Ascending aorta (tissue), 2 donors: ENCODE results near the gene ZCCHC12. TPM values are rescaled to one million over a fixed set of nuclear protein-coding genes. Genes with fewer than 3 reads are reported as not detected.
A peak's percentile ranks its signal among the peaks of the same experiment; 100 is the strongest.

Experiments
- DNase-seq, 2 donors: peaks; one replicate each; pipeline ENCODE4 v3.0.0-alpha.2; 2019; ENCODE audit warnings: low spot score in 2 of 2
- H3K27ac ChIP-seq, 2 donors: fragments of 200-600 bp; sonication (generic); one replicate each; pipeline ENCODE4 v1.5.1; 2016 to 2017; ENCODE audit warnings: mild to moderate bottlenecking in 1 of 2
- H3K27me3 ChIP-seq: fragments of 200-600 bp; sonication (generic); one replicate; pipeline ENCODE4 v1.5.1; 2017
- H3K36me3 ChIP-seq, 2 donors: fragments of 200-600 bp; sonication (generic); one replicate each; pipeline ENCODE4 v1.5.1; 2016
- H3K4me1 ChIP-seq, 2 donors: fragments of 200-600 bp; sonication (generic); one replicate each; pipeline ENCODE4 v1.5.1; 2016 to 2017; ENCODE audit warnings: mild to moderate bottlenecking in 1 of 2
- H3K4me3 ChIP-seq, 2 donors: fragments of 200-600 bp; sonication (generic); one replicate each; pipeline ENCODE4 v1.5.1; 2016 to 2017; ENCODE audit warnings: mild to moderate bottlenecking in 1 of 2
- H3K9me3 ChIP-seq, 2 donors: fragments of 200-600 bp; sonication (generic); one replicate each; pipeline ENCODE4 v1.5.1; 2016
- intact Hi-C: fragments of 100-400 bp; cut with DNase I; formaldehyde crosslinking; loops from one replicate; pipeline ENCODE4 v1.15.1; 2023
- total RNA-seq: library from RNA; depleted of rRNA; stranded (reverse); fragments of >200 nt; gene quantifications from one replicate; pipeline ENCODE4 v1.1.0, GENCODE V29; 2016
- TF ChIP-seq, protein P1 (sequence below), 3 experiments: fragments of 200-600 bp in 2 of 3; fragments of 450-650 bp in 1 of 3; sonication (generic) in 2 of 3; IDR thresholded peaks; one replicate each; pipeline ENCODE4 v1.5.1; 2016 to 2019; ENCODE audit warnings: antibody characterized with exemption in 3 of 3, mild to moderate bottlenecking in 1 of 3, moderate library complexity in 1 of 3

The ZCCHC12 gene
- total RNA-seq, result not detected

DNA sequence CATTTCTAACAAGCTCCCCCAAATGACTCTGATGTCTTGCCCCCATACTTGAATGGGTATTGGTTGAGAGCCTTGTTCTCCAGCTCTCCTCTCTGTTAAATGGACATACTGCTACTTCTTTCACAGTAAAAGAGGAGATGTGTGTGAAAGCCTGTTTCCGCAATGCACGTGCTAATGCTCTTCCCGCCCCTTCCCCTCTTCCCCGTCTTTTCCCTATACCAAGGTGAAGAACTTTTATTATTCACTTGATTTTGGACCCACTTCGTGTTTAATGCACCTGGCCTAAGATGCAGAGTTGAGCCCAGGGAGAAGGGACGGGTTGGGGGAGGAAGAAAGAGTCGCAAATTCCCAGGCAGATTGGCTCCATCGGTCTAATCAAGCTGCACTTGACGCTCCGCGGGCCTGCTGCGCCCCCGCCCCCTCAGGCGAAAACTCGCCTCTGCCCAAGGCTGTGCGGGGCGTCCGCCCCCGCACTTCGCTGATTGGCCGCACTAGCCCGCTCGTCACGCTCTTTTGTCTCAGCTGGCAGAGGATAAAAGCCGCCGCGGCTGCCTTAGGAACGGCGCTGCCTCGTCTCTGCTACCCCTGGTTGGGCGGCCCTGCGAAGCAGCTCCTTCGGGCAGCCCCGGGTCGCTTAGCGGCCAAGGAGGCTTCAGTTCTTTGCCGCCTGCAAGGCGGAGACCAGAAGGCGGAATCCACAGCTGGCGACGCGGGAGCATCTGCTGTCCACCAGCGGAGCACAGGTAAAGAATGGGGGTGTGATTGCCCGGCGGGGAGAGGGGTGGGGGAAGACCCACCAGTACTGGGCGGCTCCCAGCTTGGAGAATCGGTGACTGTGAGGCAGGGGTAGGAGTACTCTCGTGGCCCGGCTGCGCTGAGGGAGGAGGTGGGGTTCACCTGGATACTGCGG lies at the start of gene ZCCHC12:
Gene ZCCHC12 (plus strand): TSS at position 562 of the 910 bp plus-strand sequence. CDS start 1,421 bp downstream, outside the sequence.
- Histone ChIP-seq H3K27me3 (no peaks in the 10 kb centered on the region), H3K4me1 (peaks cover 0 to 3% of the 10 kb centered on the region in 2 donors), H3K36me3 (no peaks in the 10 kb centered on the region), H3K4me3 (peak within 1 kb of the TSS; percentile 27 to 58), H3K27ac (no peak within 1 kb of the TSS), H3K9me3 (no peaks in the 10 kb centered on the region)
- no peak for DNase-seq
- intact Hi-C loops, result no loop called here
- TF ChIP-seq, protein P1, sequence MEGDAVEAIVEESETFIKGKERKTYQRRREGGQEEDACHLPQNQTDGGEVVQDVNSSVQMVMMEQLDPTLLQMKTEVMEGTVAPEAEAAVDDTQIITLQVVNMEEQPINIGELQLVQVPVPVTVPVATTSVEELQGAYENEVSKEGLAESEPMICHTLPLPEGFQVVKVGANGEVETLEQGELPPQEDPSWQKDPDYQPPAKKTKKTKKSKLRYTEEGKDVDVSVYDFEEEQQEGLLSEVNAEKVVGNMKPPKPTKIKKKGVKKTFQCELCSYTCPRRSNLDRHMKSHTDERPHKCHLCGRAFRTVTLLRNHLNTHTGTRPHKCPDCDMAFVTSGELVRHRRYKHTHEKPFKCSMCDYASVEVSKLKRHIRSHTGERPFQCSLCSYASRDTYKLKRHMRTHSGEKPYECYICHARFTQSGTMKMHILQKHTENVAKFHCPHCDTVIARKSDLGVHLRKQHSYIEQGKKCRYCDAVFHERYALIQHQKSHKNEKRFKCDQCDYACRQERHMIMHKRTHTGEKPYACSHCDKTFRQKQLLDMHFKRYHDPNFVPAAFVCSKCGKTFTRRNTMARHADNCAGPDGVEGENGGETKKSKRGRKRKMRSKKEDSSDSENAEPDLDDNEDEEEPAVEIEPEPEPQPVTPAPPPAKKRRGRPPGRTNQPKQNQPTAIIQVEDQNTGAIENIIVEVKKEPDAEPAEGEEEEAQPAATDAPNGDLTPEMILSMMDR (IDR thresholded peaks at IDR 0.05), result no peak

DNA sequence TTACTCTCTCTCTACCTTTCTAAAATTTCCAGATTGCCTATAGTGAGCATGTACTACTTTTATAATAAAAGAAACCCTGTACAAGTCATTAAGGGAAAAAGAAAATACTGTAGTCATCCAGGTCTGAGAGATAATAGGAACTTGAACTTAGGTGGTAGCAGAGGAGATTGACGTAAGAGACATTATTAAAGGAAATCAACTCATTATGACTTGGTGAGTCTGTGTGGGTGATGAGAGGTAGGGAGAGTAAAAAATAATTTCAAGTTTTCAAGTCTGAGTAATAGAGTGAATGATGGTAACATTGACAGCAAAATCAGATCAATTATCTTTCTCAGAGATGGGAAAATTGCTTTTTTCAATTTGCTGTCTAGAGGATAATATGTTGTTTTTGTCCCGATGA lies 44.0 kb upstream of the ZCCHC12 start:
- TF ChIP-seq, protein P1 (IDR thresholded peaks at IDR 0.05), result no peak
- no peaks in the 10 kb centered on the region for H3K36me3 ChIP-seq
- no peaks in the 10 kb centered on the region for H3K9me3 ChIP-seq
- intact Hi-C loops, result no loop called here
- no peaks in the 10 kb centered on the region for H3K27me3 ChIP-seq
- no peak overlapping the region for H3K27ac ChIP-seq
- no peak for DNase-seq
- no peak overlapping the region for H3K4me3 ChIP-seq
- H3K4me1 ChIP-seq, result no peaks in the 10 kb centered on the region

DNA sequence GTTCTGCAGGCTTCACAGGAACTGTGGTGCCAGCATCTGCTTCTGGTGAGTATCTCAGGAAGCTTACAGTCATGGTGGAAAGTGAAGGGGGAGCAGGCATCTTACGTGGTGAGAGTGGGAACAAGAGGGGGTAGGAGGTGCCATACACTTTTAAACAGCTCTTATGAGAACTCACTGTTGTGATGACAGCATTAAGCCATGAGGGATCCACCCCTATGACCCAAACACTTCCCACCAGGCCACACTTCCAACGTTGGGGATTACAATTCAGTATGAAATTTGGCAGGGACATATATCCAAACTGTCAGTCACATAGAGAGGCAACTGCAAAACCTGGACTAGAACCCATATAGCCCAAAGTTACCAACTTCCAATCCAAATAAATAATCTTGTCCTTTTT lies 43.1 kb upstream of the ZCCHC12 start:
- TF ChIP-seq, protein P1 (IDR thresholded peaks at IDR 0.05), result no peak
- Histone ChIP-seq H3K9me3 (no peaks in the 10 kb centered on the region), H3K36me3 (peaks cover 0 to 5% of the 10 kb centered on the region in 2 donors), H3K4me3 (no peak overlapping the region), H3K27me3 (no peaks in the 10 kb centered on the region), H3K4me1 (no peaks in the 10 kb centered on the region), H3K27ac (no peak overlapping the region)
- no peak for DNase-seq
- intact Hi-C loops, result no loop called here

DNA sequence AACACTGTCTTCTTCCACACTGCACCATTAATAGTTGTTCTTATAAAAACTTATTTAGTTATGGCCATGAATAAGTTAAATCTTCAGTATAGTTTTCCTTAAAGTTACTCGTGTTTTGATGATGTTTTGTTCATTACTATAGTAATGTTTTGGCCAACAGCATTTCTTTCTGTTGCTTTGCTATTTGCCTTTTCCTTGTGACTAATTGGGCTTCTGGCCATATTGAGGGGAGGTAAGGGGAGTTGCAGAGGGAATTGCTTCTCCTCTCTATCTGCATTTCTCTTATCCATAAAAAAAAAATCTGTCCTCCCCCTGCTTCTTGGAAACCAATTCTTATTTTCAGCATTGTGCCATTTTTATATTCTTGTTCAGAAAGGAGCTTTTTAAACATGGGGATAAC lies 42.7 kb upstream of the ZCCHC12 start:
- Histone ChIP-seq H3K27me3 (no peaks in the 10 kb centered on the region), H3K36me3 (peaks cover 0 to 5% of the 10 kb centered on the region in 2 donors), H3K27ac (no peak overlapping the region), H3K4me3 (no peak overlapping the region), H3K9me3 (no peaks in the 10 kb centered on the region), H3K4me1 (no peaks in the 10 kb centered on the region)
- DNase-seq, result no peak
- intact Hi-C loops, result no loop called here
- TF ChIP-seq, protein P1 (IDR thresholded peaks at IDR 0.05), result no peak

DNA sequence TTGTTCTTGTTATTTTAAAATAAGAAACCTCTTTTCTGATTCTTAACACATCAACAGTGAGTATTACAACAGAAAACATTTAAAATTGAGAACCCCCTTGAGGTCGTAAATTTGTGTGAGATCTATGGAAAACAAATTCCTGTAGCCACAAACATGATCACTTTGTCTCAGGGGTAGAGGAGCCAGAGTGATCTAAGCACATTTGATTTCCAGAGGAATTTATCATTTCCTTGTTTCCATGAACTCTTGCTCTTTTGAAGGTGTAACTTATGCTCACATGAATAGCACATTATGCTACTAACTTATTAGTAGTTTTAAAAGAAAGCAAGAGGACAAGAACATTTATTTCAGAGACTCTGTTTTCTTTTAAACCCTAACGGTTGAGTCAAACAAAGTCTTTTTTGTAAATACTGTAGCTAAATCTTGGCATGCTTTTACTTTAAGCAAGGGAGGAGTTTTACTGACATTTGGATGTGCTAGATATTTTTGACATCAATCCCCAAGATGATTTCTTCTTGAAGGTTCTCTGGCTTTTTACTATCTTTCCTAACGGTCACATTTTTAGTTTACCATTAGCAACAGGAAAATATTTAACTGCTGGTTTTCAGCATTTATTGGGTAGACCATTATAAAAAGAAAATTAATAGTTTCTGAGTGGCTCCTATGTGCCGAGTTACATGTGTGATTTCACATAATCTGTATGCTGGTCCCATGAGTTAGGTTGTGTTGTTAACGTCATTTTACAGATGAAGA lies 27.9 kb upstream of the ZCCHC12 start:
- Histone ChIP-seq H3K27ac (no peak overlapping the region), H3K4me1 (no peaks in the 10 kb centered on the region), H3K27me3 (no peaks in the 10 kb centered on the region), H3K9me3 (no peaks in the 10 kb centered on the region), H3K4me3 (no peak overlapping the region), H3K36me3 (no peaks in the 10 kb centered on the region)
- TF ChIP-seq, protein P1 (IDR thresholded peaks at IDR 0.05), result no peak
- intact Hi-C loops, result no loop called here
- no peak for DNase-seq
